Astrocyte of the spinal cord (primary cell): ENCODE data around the gene OR2C1.

Experiments
- DNase-seq: peaks from one replicate; pipeline ENCODE4 v3.0.0; 2011; ENCODE audit warnings: low read depth, low spot score
- H3K4me3 ChIP-seq: 2 replicates; pipeline ENCODE4 v1.5.1; 2011; ENCODE audit warnings: low read depth, mild to moderate bottlenecking, low read length, moderate library complexity
- in situ Hi-C: cut with HindIII; loops from 2 replicates; pipeline ENCODE4 v1.10.0; 2017; ENCODE audit warnings: low sequenced_read_pairs
- TF ChIP-seq, protein P1 (sequence below): IDR thresholded peaks from 2 replicates; pipeline ENCODE4 v1.5.1; 2012; ENCODE audit warnings: low read depth, mild to moderate bottlenecking, low read length, inconsistent platforms

Gene OR2C1

DNA sequence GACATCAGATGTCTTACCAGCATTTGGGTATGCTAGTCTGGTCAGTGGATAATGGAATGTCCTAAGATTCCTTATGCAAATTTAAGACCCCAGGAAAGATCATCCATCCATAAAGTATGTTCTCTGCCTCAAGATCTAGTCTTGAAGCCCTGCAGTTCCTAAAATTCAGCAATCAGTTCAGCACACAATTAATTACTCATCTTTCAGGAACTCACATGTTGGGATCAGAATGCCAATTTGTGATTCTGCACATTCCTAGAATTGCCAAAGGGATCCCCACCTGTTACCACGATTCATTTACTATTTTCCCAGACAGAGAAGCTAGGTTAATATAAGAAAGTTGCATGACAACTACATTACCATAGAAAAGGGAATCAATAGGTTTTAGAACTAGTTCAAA, 3.2 kb downstream of the OR2C1 start:
- TF ChIP-seq, protein P1, sequence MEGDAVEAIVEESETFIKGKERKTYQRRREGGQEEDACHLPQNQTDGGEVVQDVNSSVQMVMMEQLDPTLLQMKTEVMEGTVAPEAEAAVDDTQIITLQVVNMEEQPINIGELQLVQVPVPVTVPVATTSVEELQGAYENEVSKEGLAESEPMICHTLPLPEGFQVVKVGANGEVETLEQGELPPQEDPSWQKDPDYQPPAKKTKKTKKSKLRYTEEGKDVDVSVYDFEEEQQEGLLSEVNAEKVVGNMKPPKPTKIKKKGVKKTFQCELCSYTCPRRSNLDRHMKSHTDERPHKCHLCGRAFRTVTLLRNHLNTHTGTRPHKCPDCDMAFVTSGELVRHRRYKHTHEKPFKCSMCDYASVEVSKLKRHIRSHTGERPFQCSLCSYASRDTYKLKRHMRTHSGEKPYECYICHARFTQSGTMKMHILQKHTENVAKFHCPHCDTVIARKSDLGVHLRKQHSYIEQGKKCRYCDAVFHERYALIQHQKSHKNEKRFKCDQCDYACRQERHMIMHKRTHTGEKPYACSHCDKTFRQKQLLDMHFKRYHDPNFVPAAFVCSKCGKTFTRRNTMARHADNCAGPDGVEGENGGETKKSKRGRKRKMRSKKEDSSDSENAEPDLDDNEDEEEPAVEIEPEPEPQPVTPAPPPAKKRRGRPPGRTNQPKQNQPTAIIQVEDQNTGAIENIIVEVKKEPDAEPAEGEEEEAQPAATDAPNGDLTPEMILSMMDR: no peak
- in situ Hi-C loops: no loop called here
- DNase-seq: no peak
- H3K4me3 ChIP-seq: no peak overlapping the region

DNA sequence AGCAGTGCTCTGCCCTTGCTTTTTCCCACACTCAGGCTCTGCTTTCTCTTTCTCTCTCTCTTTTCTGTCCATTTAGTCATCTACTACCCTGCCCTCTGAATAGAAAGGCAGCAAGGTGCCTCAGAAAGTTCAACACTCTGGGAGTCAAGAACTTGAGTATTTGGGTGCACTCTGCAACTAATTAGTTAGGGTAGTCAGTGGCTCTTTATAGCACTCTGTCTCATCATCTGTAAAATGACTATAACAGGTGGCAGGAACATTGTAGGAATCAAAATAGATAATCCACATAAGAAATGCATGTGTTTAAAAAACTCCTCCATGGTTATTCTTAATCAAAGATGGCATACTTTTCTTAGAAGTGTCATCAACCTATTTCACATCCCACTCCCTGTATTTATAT, 7.2 kb downstream of the OR2C1 start:
- TF ChIP-seq, protein P1: no peak
- in situ Hi-C loops: no loop called here
- no peak overlapping the region for H3K4me3 ChIP-seq
- DNase-seq: no peak

DNA sequence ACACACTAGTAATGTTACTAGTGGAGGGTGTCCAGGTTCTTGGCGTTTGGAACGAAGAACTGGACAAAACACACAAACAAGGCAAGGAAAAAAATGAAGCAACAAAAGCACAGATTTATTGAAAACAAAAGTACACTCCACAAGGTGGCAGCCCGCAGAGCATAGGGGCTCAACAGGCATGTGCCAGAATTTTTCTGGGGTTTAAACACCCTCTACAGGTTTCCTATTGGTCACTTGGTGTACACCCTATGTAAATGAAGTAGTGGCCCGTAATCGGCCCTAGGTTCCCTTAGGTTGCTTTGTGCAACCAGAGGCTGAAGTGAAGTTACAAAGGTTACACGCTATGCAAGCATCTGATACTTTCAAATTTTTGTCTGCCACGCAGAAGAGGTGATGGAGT, 8.1 kb downstream of the OR2C1 start:
- H3K4me3 ChIP-seq: no peak overlapping the region
- DNase-seq: no peak
- in situ Hi-C loops: no loop called here
- TF ChIP-seq, protein P1: no peak

DNA sequence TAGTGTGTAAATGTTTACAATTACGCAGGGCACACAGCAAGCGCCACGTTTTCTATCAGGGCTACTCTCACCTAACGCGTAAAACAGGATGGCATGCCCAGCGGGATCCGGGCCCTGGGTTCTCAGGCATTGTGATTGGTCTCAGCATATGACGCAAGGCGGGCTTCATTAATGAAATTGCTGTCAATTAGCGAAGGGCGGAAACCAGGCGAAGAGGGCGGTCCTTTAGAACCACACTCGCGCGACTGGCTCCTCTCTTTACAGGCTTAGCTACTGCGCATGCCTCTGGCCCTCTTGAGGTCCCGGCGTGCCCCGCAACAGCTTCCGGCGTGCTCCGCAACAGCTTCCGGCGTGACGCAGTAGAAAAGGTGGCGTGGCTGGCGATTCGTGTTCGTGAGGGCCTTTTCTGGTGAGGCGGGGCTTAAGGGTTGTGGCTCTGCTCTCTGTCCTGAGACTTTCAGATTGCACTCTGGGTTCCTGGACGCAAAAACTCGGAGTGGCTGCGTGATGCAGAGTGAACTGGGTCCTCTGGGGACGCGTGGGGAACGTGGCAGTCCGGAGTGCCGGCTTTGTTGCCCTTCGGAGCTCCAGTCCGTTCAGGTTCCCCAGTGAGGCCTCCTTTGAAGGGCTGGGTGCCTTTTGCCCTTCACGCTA, 9.2 kb downstream of the OR2C1 start:
- peak overlapping the region; percentile 60 for H3K4me3 ChIP-seq
- peak; percentile 96 for DNase-seq
- in situ Hi-C loops: no loop called here
- TF ChIP-seq, protein P1: no peak

- DNase-seq: no peak
- in situ Hi-C loops: no loop called here
- no peak overlapping the region for H3K4me3 ChIP-seq
- TF ChIP-seq, protein P1: no peak
These were observed 13.4 kb downstream of the OR2C1 start for GRCh38 chr16:3369073-3369472.

DNA sequence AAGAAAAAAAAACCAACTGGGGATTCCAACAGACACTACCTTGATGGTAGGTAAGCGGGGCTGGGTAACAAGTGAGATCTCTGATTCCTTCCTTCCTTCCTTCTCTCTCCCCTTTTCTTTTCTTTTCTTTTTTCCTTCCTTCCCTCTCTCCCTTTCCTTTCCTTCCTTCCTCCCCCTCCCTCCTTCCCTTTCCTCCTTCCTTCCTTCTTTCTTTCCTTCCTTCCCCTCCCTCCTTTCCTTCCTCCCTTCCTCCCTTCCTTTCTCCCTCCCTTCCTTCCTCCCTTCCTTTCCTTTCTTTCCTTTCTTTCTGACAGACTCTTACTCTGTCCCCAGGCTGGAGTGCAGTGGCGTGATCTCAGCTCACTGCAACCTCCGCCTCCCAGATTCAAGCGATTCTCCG, 20.0 kb downstream of the OR2C1 start:
- in situ Hi-C loops: no loop called here
- no peak for DNase-seq
- TF ChIP-seq, protein P1: no peak
- H3K4me3 ChIP-seq: no peak overlapping the region
